Measurements from ENCODE around the gene RPL31.

DNA sequence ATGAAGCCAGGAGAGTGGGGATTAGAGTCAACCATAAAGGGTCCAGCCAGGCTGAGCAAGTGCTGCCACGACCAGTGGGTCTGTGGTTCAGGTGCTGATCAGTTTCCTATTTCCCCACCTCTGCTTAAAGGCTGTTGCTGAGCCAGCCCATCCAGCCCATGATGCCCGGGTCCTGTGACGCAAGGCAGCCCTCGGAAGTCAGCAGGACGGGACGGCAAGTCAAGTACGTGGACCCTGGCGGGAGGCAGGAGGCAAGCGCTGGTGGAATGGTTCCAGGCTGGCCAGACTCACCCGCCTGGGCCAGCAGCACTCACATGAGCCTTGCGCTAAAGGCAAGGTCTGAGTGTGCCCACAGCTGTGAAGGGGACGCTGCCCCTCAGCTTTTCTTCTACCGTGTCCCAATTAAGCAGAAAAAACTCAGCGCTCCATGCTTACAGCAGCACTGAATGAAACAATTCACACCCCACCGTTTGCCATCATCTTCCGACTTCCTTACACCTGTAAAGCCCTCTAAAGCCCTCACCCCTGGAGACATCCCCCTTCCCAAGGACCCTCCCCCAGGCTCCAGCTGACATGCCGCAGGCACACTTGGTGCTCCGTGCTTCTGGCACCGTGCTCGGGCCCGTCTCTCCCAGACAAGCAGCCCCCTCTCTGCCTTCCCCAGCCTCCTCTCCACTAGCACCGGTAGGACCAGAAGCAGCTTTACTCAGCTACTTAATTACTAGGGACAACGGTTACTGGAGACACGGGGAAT is 11.3 kb upstream of the RPL31 start:
- TF ChIP-seq, protein P1, sequence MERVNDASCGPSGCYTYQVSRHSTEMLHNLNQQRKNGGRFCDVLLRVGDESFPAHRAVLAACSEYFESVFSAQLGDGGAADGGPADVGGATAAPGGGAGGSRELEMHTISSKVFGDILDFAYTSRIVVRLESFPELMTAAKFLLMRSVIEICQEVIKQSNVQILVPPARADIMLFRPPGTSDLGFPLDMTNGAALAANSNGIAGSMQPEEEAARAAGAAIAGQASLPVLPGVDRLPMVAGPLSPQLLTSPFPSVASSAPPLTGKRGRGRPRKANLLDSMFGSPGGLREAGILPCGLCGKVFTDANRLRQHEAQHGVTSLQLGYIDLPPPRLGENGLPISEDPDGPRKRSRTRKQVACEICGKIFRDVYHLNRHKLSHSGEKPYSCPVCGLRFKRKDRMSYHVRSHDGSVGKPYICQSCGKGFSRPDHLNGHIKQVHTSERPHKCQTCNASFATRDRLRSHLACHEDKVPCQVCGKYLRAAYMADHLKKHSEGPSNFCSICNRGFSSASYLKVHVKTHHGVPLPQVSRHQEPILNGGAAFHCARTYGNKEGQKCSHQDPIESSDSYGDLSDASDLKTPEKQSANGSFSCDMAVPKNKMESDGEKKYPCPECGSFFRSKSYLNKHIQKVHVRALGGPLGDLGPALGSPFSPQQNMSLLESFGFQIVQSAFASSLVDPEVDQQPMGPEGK (CRISPR knock-in tag; IDR thresholded peaks at IDR 0.05; ENCODE audit: borderline replicate concordance), result no peak
- no peak for TF ChIP-seq ZFP3 (CRISPR knock-in tag; IDR thresholded peaks at IDR 0.05)
- TF ChIP-seq RARB (CRISPR knock-in tag; IDR thresholded peaks at IDR 0.05), result no peak
- no peak for TF ChIP-seq SNAI2 (CRISPR knock-in tag; IDR thresholded peaks at IDR 0.05)
- TF ChIP-seq, protein P2, sequence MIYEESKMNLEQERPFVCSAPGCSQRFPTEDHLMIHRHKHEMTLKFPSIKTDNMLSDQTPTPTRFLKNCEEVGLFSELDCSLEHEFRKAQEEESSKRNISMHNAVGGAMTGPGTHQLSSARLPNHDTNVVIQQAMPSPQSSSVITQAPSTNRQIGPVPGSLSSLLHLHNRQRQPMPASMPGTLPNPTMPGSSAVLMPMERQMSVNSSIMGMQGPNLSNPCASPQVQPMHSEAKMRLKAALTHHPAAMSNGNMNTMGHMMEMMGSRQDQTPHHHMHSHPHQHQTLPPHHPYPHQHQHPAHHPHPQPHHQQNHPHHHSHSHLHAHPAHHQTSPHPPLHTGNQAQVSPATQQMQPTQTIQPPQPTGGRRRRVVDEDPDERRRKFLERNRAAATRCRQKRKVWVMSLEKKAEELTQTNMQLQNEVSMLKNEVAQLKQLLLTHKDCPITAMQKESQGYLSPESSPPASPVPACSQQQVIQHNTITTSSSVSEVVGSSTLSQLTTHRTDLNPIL (CRISPR knock-in tag; IDR thresholded peaks at IDR 0.05; ENCODE audit: low read depth), result no peak
- no peak for TF ChIP-seq PPARA (CRISPR knock-in tag; IDR thresholded peaks at IDR 0.05; ENCODE audit: borderline replicate concordance)
- no peak for TF ChIP-seq ZNF565 (CRISPR knock-in tag; conservative IDR thresholded peaks at IDR 0.05; ENCODE audit: low read depth)
- TF ChIP-seq GLIS3 (CRISPR knock-in tag; IDR thresholded peaks at IDR 0.05), result no peak
- no peak for TF ChIP-seq ZC3H10 (CRISPR knock-in tag; IDR thresholded peaks at IDR 0.05)
- no peak for TF ChIP-seq TOX (CRISPR knock-in tag; IDR thresholded peaks at IDR 0.05; ENCODE audit: borderline replicate concordance)
- no peak for TF ChIP-seq ESRRG (CRISPR knock-in tag; IDR thresholded peaks at IDR 0.05)
- TF ChIP-seq, protein P3, sequence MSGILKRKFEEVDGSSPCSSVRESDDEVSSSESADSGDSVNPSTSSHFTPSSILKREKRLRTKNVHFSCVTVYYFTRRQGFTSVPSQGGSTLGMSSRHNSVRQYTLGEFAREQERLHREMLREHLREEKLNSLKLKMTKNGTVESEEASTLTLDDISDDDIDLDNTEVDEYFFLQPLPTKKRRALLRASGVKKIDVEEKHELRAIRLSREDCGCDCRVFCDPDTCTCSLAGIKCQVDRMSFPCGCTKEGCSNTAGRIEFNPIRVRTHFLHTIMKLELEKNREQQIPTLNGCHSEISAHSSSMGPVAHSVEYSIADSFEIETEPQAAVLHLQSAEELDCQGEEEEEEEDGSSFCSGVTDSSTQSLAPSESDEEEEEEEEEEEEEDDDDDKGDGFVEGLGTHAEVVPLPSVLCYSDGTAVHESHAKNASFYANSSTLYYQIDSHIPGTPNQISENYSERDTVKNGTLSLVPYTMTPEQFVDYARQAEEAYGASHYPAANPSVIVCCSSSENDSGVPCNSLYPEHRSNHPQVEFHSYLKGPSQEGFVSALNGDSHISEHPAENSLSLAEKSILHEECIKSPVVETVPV (CRISPR knock-in tag; IDR thresholded peaks at IDR 0.05), result no peak

Measured in SK-N-SH treated with all-trans-retinoic acid at 6 μM for 48 hours (cell line).